ENCODE results near the gene ALAS2.

DNA sequence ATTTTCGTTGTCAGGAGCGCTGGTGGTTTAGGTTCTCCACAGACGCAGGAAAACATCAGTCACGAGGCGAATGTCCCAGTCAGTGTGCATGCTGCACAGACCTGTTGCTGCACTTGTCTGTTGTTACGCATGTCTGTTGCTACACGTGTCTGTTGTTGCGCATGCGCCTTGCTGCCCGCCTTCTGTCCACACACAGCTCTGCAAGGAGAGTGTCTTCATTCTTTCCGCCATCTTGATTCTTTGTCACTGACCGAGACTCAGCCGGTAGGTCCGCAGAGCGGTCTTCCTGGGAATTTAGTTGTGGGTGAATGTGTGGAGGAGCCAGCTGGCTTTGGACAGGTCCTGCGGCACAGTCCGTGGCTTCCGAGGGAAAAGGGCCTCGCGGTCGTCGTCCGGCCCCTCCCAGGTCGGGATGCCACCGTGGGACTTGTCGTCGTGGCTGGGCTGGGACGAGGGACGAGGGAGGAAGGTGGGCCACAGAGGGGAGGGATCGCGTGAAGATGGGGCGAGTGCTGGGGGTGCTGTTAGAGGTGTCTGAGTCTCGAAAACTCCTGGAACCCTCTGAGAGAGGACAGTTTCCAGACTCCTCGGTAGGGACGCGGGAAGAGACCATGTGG is 44.2 kb upstream of the ALAS2 start, which contains the start of gene PAGE2B:
- TF ChIP-seq, protein P1, sequence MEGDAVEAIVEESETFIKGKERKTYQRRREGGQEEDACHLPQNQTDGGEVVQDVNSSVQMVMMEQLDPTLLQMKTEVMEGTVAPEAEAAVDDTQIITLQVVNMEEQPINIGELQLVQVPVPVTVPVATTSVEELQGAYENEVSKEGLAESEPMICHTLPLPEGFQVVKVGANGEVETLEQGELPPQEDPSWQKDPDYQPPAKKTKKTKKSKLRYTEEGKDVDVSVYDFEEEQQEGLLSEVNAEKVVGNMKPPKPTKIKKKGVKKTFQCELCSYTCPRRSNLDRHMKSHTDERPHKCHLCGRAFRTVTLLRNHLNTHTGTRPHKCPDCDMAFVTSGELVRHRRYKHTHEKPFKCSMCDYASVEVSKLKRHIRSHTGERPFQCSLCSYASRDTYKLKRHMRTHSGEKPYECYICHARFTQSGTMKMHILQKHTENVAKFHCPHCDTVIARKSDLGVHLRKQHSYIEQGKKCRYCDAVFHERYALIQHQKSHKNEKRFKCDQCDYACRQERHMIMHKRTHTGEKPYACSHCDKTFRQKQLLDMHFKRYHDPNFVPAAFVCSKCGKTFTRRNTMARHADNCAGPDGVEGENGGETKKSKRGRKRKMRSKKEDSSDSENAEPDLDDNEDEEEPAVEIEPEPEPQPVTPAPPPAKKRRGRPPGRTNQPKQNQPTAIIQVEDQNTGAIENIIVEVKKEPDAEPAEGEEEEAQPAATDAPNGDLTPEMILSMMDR (IDR thresholded peaks at IDR 0.05; ENCODE audit: low read length) = no peak
- TF ChIP-seq EZH2 (IDR thresholded peaks at IDR 0.05; ENCODE audit: borderline replicate concordance, low read length) = no peak
